Measurements from ENCODE around the gene COL21A1. TPM values are rescaled to one million over a fixed set of nuclear protein-coding genes. Genes with fewer than 3 reads are reported as not detected.

COL21A1 gene
- total and polyA plus RNA-seq, 7 donors, result 0.24 to 7.1 (median 0.65) TPM

- WGBS, 3 donors, result 58 to 71% (median 68%) methylated on average over 2 of the region's 2 CpGs
These were observed 150.3 kb downstream of the COL21A1 start for GRCh38 chr6:56096946-56097621.

GRCh38 chr6:56096541-56096940 lies 150.8 kb downstream of the COL21A1 start:
- Histone ChIP-seq H3K9me3 (peaks cover 5% of the 10 kb centered on the region), H3K36me3 (ENCODE audit: insufficient read depth in 1 of 2, low read depth in 1 of 2) (no peaks in the 10 kb centered on the region), H3K4me1 (no peaks in the 10 kb centered on the region), H3K4me3 (no peak overlapping the region), H3K27ac (no peak overlapping the region), H3K27me3 (ENCODE audit: insufficient read depth in 3 of 3, low read length in 2 of 3) (no peaks in the 10 kb centered on the region)
- intact Hi-C loops (cut with DNase I), result no loop called here
- no peak for TF ChIP-seq CTCF (IDR thresholded peaks at IDR 0.05)
- ATAC-seq (no peak), DNase-seq (no peak)

More at GRCh38 chr6:56096946-56097621, 150.3 kb downstream of the COL21A1 start:
- DNase-seq (no peak), ATAC-seq (no peak)
- Histone ChIP-seq H3K27me3 (ENCODE audit: insufficient read depth in 3 of 3, low read length in 2 of 3) (no peaks in the 10 kb centered on the region), H3K4me3 (no peak overlapping the region), H3K36me3 (ENCODE audit: insufficient read depth in 1 of 2, low read depth in 1 of 2) (no peaks in the 10 kb centered on the region), H3K4me1 (no peaks in the 10 kb centered on the region), H3K9me3 (peaks cover 5% of the 10 kb centered on the region), H3K27ac (no peak overlapping the region)
- no peak for TF ChIP-seq CTCF (IDR thresholded peaks at IDR 0.05)
- intact Hi-C loops (cut with DNase I), result no loop called here

DNA sequence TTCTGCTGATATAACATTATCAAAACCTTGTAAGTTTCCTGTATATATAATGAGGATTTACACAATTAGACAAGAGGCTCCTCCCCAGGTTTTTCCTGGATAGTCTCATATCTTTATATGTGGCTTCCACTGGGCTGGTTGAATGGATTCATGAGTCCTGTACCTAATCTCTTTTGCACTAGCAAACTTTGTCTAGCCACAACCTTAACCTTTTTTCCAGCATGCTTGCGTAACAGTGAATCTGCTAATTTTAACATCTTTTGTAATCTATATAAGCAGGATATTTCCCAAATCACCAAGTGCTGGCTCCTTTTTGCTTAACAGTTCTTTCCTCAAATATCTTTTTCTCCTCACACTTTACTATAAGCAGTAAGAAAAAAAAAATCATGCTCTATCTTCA lies 153.6 kb downstream of the COL21A1 start:
- 95 to 100% (median 97%) methylated on average over 1 of the region's 1 CpG for WGBS, 3 donors
- intact Hi-C loops (cut with DNase I), result no loop called here
- Histone ChIP-seq H3K36me3 (ENCODE audit: insufficient read depth in 1 of 2, low read depth in 1 of 2) (no peaks in the 10 kb centered on the region), H3K4me3 (no peak overlapping the region), H3K27ac (no peak overlapping the region), H3K27me3 (ENCODE audit: insufficient read depth in 3 of 3, low read length in 2 of 3) (no peaks in the 10 kb centered on the region), H3K9me3 (peaks cover 5% of the 10 kb centered on the region), H3K4me1 (no peaks in the 10 kb centered on the region)
- no peak for DNase-seq
- no peak for ATAC-seq
- TF ChIP-seq CTCF (IDR thresholded peaks at IDR 0.05), result no peak

DNA sequence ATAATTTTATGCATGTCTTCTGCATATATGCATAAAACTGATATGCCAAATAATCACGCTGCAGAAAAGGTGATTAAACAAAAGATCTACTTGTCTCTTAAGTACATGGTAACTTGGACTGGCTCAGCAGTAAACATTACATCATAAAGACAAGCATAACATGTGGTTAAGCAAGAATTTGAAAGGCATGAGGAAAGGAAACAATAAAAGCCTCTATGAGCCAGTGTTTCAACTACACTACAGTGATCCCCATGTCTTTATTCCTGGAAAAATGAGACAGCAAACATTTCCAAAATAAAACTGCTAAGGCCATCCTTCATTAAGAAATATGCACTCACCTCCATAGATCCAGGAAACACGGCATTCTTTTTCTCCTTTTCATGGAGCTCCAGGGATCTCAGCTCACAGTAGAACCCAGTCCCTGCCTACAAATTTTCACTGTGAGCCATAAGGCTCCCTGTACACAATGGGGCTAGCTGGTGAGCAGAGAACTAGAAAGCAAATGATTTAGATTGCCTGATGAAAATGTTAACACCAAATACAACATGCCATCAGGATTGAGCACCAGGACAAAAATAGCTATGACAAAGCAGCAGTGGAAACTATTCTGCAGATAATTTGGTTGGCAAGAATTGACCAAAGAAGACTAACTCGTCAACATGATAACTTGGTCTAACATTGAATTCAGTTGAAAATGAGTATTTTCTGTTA lies 156.1 kb downstream of the COL21A1 start:
- Histone ChIP-seq H3K9me3 (peaks cover 5% of the 10 kb centered on the region), H3K4me1 (no peaks in the 10 kb centered on the region), H3K4me3 (no peak overlapping the region), H3K27ac (peak overlapping the region; percentile 40), H3K36me3 (ENCODE audit: insufficient read depth in 1 of 2, low read depth in 1 of 2) (no peaks in the 10 kb centered on the region), H3K27me3 (ENCODE audit: insufficient read depth in 3 of 3, low read length in 2 of 3) (no peaks in the 10 kb centered on the region)
- no peak for TF ChIP-seq CTCF (IDR thresholded peaks at IDR 0.05)
- ATAC-seq (peak in 3 of 4 donors; percentile 56 to 69 (median 69)), DNase-seq (no peak)
- intact Hi-C loops (cut with DNase I), result no loop called here
- WGBS, 3 donors, result 28 to 36% (median 32%) methylated on average over 3 of the region's 3 CpGs

Measured in psoas muscle (tissue), 8 donors.